NCI-H510A (cell line): ENCODE data around the gene ARHGEF4.

Experiments
- DNase-seq: peaks from one replicate; lab custom pipeline; 2025; lab: John Stamatoyannopoulos, UW

Gene ARHGEF4, protein sequence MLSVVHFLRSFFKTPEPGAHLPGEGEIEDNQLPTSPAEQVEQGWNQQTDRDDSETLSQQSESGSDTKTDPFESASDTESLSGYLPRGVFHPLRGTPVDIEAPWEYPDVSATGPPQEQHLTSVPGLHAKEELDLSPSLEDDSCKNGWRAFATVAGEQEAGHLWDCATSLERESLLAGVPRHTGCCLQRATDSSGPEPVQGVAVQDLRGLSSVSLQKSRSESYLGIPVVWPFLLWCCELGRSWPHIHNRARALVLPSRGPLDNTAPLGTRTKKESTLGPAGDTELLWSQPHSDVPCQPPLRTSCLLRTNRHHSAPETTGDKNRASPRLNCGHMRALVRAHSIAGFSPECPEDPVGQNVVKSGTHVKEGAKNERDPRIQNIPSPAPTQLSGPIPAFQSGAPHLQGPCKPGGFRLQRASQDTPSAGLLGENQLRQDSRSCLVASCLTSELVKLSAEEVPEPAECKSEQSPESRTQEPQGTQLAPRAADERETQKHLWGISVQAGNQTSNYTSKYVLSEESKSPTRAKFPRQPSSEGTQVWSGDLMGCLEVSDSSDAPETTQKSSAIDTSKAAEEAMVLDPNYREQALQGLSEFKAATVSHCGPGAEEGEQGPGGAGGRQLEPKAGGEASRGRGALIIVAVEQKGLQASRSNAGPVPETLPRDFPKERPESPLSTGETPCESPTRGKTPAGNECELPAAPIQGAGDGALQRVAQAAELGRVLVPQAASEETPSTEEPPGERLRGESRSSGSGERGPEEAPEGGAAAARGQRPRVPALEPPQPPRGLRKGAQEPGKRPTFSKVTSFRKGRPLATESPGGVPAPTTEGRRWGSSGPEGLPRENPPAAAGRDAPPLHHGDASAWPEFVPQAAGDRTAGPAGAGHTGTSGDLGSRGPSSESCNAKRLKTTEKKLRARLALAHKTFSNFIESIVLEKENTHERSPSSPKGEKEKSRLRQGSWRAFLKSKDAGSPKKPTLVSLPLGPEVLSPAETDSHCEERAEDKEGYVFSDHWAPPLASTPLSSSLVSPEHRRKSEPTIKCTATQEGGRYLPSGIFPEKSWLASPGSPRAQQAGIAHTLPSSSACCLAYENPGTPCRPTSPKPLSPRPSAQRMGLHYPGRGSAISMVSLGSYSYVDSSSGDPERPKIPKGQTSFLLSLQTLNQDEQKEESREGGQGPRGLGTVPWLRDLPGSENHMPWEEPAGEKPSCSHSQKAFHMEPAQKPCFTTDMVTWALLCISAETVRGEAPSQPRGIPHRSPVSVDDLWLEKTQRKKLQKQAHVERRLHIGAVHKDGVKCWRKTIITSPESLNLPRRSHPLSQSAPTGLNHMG (N-terminal part only)

DNA sequence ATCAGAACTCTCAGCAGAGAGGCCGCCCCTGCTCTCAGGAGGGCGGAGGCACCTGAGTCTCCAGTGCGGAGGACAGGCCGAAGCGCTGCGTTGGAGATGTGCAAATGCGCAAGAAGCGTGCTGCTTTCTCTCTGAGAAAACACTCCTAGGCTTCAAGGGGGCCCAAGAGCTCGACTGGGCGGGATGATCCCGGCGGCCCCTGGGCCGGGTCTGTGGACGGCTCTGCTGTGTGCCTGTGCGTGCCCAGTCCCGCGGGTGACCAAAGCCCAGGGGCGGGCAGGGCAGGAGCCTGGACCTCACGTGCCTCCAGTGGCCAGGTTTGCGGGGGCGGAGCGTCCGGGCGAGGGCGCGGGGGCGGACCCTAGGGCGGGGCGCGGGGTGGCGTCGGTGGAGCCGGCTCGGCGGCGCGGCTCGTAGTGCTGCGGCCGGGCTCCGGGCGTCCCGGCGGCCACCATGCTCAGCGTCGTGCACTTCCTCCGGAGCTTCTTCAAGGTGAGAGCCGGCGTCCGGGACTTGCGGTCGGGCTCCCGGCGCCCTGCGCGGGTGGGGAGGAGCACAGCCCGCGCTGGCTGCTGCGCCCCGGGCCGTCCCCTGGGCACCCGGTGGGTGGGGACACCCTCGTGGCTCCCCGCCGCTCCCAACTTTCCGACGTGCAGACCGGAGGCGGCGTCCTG is at the start of gene ARHGEF4:
ARHGEF4 (plus strand) TSS at position 414 of the 674 bp plus-strand sequence; CDS start at position 454, 40 bp downstream.
- DNase-seq, result peak; percentile 58

DNA sequence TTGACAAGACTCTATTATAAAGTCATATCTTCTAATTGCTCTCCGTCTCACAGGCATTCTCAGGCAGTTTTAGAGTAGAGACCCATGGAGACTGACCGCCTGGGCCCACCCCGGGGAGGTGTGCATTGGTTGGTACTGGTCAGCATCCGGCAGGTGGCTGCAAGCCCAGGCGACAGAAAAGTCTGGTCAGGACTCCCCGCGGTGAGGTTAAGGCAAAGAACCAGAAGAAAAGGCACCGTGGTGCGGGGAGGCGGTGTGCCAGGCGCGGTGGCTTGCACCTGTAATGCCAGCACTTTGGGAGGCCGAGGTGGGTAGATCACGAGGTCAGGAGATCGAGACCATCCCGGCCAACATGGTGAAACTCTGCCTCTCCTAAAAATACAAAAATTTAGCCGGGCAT is 48.9 kb upstream of the ARHGEF4 start:
- no peak for DNase-seq

DNA sequence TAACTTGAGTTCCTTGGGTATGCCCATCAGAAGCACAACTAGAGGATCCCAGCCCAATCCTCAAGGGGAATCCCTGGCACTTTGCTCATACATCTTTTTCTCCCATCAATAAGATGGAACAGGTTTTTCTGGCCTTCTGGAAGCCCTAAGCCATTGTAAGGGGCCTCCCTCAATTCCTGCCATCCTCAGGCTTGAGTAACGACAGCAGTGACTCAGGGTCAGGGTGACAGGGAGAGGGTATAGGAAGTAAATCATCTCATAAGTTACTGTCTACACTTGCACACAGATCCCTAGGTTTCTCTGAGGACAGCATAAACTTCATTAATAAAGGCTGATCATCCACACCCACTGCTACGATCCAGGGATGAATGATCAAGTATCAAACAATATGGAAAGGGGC is 46.4 kb upstream of the ARHGEF4 start:
- no peak for DNase-seq

DNA sequence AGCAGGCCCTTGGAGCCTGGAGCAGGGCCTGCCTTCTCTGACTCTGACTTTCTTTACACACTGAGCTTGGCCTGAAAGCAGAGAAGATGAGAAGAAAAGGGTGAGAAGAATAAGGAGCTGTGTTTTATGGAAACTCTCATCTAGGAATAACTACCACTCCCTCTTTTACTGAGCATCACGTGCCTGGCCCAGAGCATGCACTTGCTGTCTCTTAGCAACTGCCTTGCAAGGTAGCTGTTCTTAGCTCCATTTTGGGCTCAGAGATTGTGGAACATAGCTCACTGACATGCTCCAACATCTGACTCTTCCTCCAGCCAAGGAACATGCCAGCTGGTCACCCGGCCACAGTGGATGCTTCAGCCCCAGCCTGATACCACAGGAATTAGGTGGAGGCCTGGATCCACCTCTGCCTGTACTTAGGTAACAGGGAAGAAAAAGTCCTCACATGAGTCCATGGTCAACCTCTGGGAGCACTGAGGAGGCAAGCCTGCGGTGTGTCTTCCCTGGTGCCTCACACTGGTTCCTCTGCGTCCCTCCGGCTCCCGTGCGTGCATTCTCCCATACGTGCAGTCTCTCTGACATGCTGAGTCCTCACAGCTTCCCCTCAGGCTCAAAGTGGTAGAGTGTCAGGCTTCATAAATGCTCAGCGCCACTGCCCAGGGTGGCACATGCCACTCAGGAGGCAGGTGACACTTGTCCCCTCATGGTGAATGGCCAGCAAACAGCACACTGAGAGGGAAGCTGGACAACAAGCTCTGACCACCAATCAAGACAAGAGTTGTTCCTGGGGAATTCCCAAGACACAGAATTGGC is 45.7 kb upstream of the ARHGEF4 start:
- DNase-seq, result no peak

DNA sequence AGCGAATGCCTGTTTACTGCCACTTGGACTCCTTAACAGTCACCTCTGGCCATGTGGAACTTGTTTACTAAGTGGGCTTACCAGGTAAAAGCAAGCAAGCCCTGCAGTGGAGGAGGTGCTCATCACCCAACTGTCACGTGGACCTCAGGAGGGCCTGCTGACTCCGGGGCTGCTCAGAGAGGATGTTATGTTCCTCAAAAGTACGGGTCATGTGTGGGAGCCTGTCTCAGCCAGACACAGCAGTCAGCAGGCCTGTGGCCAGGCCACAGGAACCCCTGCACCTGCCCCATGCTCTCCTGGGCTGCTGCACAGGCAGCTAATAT is 45.1 kb upstream of the ARHGEF4 start:
- no peak for DNase-seq

DNA sequence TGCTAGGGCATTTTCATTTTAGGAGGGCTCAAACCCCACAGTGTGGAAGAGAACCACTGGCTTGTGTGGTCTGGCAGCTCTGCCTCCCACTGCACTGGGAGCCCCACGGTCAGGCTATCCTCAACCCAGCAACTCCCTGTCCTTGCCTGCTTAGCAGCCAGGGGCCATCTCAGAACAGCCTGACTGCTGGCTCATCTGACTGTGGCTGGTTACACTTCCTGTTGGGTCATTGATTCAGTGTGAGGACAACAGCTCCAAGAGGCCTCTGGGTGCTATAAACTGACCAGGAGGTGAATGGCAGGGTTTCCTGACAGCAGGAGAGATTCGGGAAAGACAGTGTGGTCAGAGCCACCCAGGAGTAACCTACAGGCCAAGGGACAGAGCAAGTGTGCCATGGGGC is 41.3 kb upstream of the ARHGEF4 start:
- no peak for DNase-seq

DNA sequence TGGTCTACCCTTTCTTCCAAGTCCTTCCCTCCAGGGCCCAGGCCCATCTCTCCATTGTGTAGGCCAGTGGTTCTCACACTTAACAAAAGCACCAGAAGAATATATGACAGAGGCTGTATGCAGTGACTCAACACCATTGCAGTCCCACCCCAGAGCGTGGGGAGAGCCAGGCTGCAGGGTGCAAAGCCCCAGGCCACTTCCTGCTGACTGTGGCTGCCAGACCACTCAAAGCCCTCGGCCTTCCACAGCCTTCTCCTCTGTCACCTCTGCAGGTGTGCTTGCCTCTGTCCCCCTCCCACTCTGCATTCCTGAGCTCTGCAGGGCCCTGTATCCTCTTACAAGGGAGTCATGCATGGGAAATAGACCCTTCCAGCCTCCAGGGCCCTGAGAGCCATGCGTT is 40.4 kb upstream of the ARHGEF4 start:
- DNase-seq, result no peak

DNA sequence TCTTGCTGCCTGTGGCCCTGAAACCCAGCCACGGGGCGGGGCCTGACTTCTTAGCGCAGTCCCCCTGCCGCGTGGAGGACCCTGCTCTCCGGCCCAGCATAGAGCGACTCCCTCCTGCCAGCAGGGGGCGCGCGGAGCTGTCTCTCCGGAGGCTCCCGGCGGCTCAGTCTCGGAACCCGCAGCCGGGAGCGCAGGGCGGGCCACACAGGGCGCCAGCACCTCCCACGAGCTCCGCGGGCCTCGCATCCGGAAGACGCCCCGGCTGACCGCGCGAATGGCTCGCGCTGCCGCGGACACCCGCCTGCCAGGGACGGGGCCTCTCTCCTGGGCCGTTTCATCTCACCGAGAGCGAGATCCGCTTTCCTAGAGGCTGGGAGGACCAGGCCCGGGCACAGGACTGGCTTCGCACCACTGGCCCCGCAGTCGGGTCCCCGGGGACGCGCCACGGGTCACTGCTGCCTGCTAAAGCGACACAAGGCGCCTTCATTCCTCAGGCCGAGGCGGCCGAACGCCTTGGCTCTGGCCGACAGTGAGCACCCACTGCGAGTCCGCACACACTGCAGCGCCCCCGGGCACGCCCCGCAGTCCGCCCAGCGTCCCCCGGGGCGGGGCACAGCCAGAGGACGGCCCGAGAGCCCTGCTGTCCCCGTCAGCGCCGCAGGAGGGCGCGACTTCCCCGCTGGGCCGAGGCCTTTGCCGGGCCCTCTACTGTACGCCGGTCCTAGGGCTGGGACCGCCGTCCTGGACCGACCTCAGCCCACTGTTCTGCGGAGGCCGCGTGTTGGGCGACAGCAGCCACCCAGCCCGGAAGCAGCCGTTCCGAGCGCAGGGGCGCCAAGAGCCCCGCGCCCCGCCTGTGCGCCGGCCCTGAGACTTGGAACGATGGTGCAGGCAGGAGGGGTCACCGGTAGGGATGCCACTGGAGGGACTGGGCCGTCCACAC is 39.0 kb upstream of the ARHGEF4 start:
- DNase-seq, result peak; percentile 84

DNA sequence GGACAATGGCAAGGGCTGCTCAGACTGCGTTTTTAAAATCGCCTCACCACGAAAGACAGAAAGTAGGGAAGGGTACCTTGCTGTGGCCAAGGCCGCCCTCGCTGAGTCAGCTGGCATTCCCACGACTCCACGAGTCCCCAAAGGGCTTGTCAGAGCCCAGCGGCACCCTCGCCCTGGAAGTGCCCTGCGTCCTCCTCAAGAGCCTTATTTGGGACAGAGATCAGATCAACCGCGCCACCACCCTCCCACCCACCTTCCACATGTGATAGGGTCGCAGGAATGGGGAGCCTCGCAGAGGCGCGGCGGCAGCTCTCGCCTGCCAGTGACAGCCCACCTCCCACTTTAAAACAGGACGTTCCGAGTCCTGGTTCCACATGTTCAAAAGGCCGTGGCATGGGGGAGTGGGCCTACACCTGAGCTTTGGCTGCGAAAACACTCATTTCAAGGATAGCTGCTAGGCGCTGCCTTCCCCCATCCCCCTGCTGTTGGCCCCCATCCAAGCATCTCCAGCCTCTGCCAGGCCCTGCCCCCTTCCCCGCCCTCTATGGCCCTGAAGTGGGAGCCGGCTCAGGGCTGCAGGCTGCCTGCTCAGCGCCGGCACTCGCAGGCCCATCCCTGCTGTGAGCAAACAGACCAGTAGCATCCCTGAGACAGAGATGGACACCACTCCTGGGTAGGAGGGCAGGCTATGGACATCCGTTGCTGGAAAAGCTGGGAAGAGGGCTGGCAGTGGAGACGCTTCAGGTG is 38.1 kb upstream of the ARHGEF4 start:
- peak; percentile 62 for DNase-seq

DNA sequence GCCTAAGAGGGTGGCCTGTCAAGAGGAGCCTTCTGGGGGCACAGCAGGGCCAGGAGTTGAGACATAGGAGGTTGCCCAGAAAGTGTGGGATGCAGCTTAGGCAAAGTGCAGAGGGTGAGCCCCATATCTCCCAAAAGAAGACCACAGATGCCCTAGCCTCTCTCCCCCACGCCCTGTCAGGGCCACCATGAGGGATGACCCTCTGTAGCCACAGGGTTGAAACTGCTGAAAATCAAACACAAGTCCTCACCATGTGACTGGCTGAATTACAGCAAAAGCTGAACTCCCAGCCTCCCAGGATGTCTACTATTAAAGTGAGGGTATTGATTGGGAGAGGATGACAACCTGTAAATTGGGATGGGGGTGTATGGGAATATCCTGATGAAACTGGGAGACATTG is 37.4 kb upstream of the ARHGEF4 start:
- no peak for DNase-seq

DNA sequence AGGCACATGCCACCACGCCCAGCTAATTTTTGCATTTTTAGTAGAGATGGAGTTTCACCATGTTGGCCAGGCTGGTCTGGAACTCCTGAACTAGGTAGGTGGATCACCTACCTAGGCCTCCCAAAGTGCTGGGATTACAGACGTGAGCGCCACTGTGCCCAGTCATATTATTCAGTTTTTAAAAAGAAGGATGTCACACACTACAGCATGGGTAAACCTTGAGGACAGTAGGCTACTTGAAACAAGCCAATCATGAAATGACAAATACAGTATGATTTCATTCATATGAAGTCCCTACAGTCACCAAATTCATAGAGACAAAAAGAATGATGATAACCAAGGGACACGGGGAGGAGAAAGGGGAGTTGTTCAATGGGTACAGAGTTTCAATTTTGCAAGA is 31.1 kb upstream of the ARHGEF4 start:
- no peak for DNase-seq

DNA sequence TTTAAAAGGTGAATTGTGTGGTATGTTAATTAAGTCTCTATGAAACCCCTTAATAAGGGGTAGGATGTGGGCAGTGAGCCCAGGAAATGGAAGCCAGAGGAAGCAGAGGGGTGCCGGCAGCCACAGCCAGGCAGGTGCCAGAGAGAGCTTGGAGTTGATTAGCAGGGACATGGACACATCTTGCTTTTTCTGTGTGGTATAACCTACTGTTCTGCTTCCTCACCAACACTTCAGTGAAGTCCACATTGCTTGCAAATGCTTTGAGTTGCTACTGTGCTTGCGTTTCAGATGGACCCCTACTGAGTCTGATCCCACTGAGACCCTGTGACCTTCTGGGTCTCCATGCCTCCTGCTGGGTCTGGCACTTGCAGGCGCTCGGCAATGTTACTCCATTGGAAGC is 30.3 kb upstream of the ARHGEF4 start:
- DNase-seq, result no peak

DNA sequence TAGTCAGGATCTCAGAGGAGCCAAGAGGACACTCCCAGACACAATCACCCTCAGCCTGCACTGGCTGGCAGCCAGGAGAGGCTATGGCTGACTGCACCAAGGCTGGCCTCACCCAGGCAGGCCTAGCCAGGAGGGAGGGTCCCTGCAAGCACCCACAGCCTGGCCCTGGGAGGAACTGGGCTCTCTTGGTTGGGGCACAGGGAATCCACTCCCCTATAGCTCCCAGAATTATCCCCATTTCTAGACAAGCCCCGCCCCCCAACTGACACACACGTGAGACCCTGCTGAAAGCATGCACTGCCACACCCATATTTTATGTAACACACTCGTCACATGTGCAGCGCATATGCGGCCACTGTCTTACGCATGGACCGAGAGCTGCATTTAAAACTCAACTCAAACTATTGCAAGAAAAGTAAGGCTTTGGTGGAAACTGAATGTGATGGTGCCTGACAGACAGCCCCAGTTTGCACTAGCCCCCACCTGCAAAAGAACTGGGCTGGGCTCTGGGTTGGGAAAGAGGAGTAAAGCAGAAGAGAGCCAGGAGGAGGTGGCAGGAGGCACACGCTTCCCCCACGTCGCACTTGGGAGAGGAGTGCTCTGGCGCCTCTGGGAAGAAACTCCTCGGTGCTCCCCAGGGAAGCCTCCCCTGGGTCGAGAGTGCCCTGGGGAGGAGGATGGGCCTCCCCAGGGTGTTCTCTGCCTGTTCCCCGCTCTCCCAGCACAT is 28.9 kb upstream of the ARHGEF4 start:
- no peak for DNase-seq

DNA sequence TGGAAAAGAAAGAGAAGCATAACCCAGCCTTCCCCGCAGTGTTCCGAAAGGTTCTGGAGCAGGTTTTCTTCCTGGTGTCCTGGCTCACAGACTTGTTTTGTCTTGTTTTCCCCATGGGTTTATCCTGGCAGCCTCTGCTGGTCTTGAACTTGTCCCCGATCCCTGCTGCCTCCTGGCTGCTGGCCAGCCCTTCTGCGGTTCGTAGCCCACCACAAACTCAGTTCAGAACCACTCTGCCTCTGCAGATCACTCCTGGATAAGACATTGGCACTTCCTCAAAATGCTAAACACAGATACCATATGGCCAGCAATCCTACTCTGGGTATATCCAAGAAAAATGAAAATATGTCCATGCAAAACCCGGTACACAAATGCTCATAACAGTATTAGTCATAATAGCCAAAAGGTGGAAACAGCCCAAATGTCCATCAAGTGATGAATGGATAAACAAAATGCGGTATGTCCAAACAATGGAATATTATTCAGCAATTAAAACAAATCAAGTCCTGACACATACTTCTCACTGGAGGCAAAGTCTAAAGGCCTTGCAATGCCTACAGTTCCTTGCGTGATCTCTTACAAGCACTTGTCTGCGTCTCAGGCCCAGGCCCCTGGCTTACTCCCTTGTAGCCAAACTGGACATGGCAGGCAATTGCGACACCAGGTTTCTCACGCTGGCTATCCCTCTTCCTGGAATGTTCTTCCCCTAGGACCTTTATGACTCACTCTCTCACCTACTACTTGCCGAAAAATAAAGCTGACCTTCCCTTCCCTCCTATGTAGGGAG is 28.0 kb upstream of the ARHGEF4 start:
- no peak for DNase-seq

DNA sequence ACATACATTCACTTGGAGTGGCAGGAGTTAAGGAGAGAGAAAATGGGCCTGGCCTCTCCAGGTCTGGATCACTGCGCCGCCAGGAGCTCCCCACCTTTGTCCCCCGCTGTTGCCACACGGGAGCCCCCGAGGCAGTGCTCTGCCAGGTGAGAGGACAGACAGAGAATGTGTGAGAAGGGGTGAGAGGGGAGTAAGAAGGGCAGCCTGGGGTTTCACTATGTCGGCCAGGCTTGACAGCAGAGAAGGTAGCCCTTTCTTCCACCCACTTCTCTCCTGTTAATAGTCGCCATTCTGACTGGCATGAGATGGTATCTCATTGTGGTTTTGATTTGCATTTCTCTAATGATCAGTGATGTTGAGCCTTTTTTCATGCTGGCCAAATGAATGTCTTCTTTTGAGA is 26.2 kb upstream of the ARHGEF4 start:
- DNase-seq, result no peak

DNA sequence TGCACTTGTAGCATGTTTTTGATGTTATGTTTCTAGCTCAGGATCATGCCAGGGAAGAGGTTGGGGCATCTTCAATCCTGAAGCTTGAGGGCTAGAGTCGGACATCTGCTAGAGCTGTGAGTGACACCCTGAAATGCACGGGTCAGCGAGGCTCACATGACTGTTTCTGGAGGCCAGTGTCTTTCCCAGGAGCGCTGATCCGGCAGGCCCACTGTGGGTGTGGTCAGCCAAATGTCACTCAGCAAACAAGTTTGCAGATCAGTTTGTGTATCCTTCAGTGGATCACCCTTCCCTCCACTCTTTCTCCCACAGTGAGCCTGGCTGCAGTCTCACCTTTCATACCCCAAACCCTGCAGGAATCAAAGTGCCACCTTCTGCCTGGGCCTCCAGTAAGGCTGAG is 23.0 kb upstream of the ARHGEF4 start:
- no peak for DNase-seq

DNA sequence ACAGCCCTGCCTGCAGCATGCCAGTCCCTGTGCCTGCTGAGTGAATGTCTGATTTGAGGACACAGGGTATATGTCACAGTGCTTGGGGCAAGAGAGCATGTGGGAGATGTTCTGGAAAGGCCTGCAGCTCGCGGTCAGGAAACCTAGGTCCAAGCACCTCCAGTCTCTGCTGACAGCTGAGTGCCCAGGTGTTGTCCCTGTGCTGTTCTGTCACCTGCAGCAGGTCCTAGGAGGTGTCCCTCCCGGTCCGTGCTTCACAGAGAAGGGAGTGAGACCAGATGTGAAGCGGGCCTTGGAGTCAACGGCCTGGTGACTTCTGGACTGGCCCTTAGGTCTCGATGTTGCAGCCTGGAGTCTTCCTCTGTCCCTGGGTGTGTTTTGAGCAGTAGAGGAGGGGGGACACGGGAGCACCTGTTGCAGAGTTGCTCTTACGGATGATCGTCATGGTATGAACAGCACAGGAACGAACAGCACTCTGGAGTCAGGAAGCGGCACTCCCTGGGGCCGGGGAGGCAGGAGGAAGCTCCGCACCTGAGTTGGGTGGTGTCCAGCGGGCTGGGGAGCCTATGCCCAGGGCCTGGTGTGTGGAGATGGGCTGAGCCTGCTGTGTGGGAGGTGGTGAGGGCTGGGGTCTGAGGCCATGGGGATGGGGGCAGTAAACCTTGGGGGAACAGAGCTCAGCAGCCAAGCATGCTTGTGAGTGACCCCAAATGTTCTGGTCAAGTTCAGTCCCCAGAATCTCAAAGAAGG is 21.6 kb upstream of the ARHGEF4 start:
- DNase-seq, result no peak
